H1 (cell line): ENCODE results near the gene TOMM40. TPM values are rescaled to one million over a fixed set of nuclear protein-coding genes. Genes with fewer than 3 reads are reported as not detected.

ENCODE experiments used
- CTCF ChIA-PET: fragments of 300-600 bp; sonication (Branson Sonifier 250); formaldehyde crosslinking; loops from one replicate; lab custom pipeline; 2021; ENCODE audit not compliant: partially characterized antibody; lab: Charles Lee
- POLR2A ChIA-PET: fragments of 300-600 bp; sonication (Branson Sonifier 250); formaldehyde crosslinking; loops from one replicate; lab custom pipeline; 2021; ENCODE audit warnings: inconsistent platforms; ENCODE audit not compliant: partially characterized antibody; lab: Charles Lee
- DNase-seq, 2 experiments: peaks; one replicate each; pipeline versions ENCODE4 v3.0.0 to v3.0.0-alpha.2; 2010 to 2022; ENCODE audit warnings: low spot score in 2 of 2, low read depth in 1 of 2, mixed read lengths in 1 of 2
- FAIRE-seq: peaks from 2 replicates; lab custom pipeline; 2011; peaks lifted over from hg19 to GRCh38; lab: Jason Lieb, UNC
- H2AFZ ChIP-seq: 2 replicates; pipeline ENCODE4 v1.8.1; 2012; ENCODE audit warnings: low read length, inconsistent platforms
- H2AK5ac ChIP-seq: 2 replicates; pipeline ENCODE4 v1.6.1; 2013; ENCODE audit warnings: low read depth, low read length
- H2BK120ac ChIP-seq: replicated peaks from 2 replicates; pipeline ENCODE3; 2013; ENCODE audit warnings: low read depth, low read length, inconsistent platforms
- H2BK12ac ChIP-seq: 2 replicates; pipeline ENCODE4 v1.6.1; 2013; ENCODE audit warnings: low read depth, low read length
- H2BK15ac ChIP-seq: 2 replicates; pipeline ENCODE4 v1.6.1; 2013; ENCODE audit warnings: low read length
- H2BK20ac ChIP-seq: 2 replicates; pipeline ENCODE4 v1.6.1; 2013; ENCODE audit warnings: low read length
- H2BK5ac ChIP-seq: 2 replicates; pipeline ENCODE4 v1.6.1; 2013; ENCODE audit warnings: low read depth, low read length
- H3K14ac ChIP-seq: 2 replicates; pipeline ENCODE4 v1.6.1; 2013; ENCODE audit warnings: inconsistent platforms; ENCODE audit not compliant: insufficient read length
- H3K18ac ChIP-seq: 2 replicates; pipeline ENCODE4 v1.6.1; 2013; ENCODE audit warnings: low read length; ENCODE audit errors: extremely low read depth
- H3K23ac ChIP-seq: 2 replicates; pipeline ENCODE4 v1.6.1; 2013; ENCODE audit warnings: inconsistent platforms; ENCODE audit not compliant: insufficient read length
- H3K23me2 ChIP-seq: 2 replicates; pipeline ENCODE4 v1.6.1; 2013; ENCODE audit warnings: low read depth, low read length
- H3K27ac ChIP-seq: 2 replicates; pipeline ENCODE4 v1.6.1; 2011; ENCODE audit warnings: low read depth, low read length, inconsistent platforms
- H3K27me3 ChIP-seq, 4 experiments: replicated peaks in 1 of 4; 1 replicate in 1 of 4; 2 replicates in 3 of 4; pipeline versions ENCODE4 v1.6.1 to v1.8.1; 2011 to 2013; ENCODE audit warnings: low read length in 3 of 4, mild to moderate bottlenecking in 3 of 4, inconsistent platforms in 2 of 4, mixed read lengths in 2 of 4, moderate library complexity in 1 of 4; ENCODE audit not compliant: control insufficient read depth in 3 of 4, insufficient read depth in 3 of 4; ENCODE audit errors: extremely low read depth in 1 of 4
- H3K36me3 ChIP-seq, 4 experiments: 2 replicates each; pipeline versions ENCODE4 v1.6.1 to v1.8.1; 2011 to 2013; ENCODE audit warnings: mild to moderate bottlenecking in 4 of 4, low read length in 3 of 4, moderate library complexity in 2 of 4, control low read depth in 1 of 4, inconsistent platforms in 1 of 4; ENCODE audit not compliant: insufficient read depth in 4 of 4, control insufficient read depth in 2 of 4
- H3K4ac ChIP-seq: replicated peaks from 2 replicates; pipeline ENCODE3; 2013; ENCODE audit warnings: low read length, low read depth, mixed read lengths, inconsistent platforms; ENCODE audit not compliant: insufficient read length
- H3K4me1 ChIP-seq, 4 experiments: replicated peaks in 1 of 4; 1 replicate in 1 of 4; 2 replicates in 3 of 4; pipeline versions ENCODE4 v1.6.1 to v1.8.1; 2011 to 2013; ENCODE audit warnings: low read length in 3 of 4, inconsistent platforms in 2 of 4, mixed read lengths in 1 of 4; ENCODE audit not compliant: insufficient read depth in 4 of 4, control insufficient read depth in 3 of 4
- H3K4me2 ChIP-seq, 2 experiments: 2 replicates each; pipeline versions ENCODE4 v1.6.1 to v1.8.1; 2011 to 2013; ENCODE audit warnings: low read depth in 2 of 2, low read length in 2 of 2, control low read depth in 1 of 2, inconsistent platforms in 1 of 2, mild to moderate bottlenecking in 1 of 2; ENCODE audit not compliant: insufficient read depth in 1 of 2
- H3K4me3 ChIP-seq, 4 experiments: fragments of 200-600, 300-600 bp in 1 of 4; sonication (generic), shearing (Covaris generic), sonication (Bioruptor Twin) in 1 of 4; 2 replicates each; pipeline versions ENCODE4 v1.5.1 to v1.8.1; 2011 to 2016; ENCODE audit warnings: low read length in 4 of 4, low read depth in 3 of 4, control low read depth in 2 of 4, inconsistent platforms in 2 of 4, mild to moderate bottlenecking in 2 of 4, mixed read lengths in 1 of 4, moderate library complexity in 1 of 4; ENCODE audit not compliant: insufficient read depth in 2 of 4; ENCODE audit errors: extremely low read depth in 1 of 4
- H3K56ac ChIP-seq: replicated peaks from 2 replicates; pipeline ENCODE3; 2013; ENCODE audit warnings: low read depth, mild to moderate bottlenecking, mixed read lengths, low read length, inconsistent platforms; ENCODE audit not compliant: insufficient read length
- H3K79me1 ChIP-seq: 2 replicates; pipeline ENCODE4 v1.6.1; 2013; ENCODE audit warnings: low read depth, low read length, control low read depth
- H3K79me2 ChIP-seq, 2 experiments: 2 replicates each; pipeline versions ENCODE4 v1.6.1 to v1.8.1; 2012 to 2013; ENCODE audit warnings: low read length in 2 of 2, mild to moderate bottlenecking in 2 of 2, inconsistent platforms in 1 of 2; ENCODE audit not compliant: insufficient read depth in 2 of 2, control insufficient read depth in 1 of 2
- H3K9ac ChIP-seq, 4 experiments: replicated peaks in 1 of 4; 1 replicate in 1 of 4; 2 replicates in 3 of 4; pipeline versions ENCODE4 v1.6.1 to v1.8.1; 2011 to 2013; ENCODE audit warnings: low read depth in 3 of 4, low read length in 3 of 4, control low read depth in 2 of 4, mild to moderate bottlenecking in 2 of 4, moderate library complexity in 2 of 4, inconsistent platforms in 1 of 4; ENCODE audit errors: extremely low read depth in 1 of 4
- H3K9me3 ChIP-seq, 2 experiments: 2 replicates each; pipeline versions ENCODE4 v1.6.1 to v1.8.1; 2012 to 2013; ENCODE audit warnings: mild to moderate bottlenecking in 2 of 2, moderate library complexity in 2 of 2, control low read depth in 1 of 2, inconsistent platforms in 1 of 2, low read depth in 1 of 2, low read length in 1 of 2, mixed read lengths in 1 of 2; ENCODE audit not compliant: insufficient read depth in 2 of 2
- H4K20me1 ChIP-seq, 2 experiments: replicated peaks in 1 of 2; 2 replicates each; pipeline versions ENCODE3 to v1.8.1; 2011 to 2013; ENCODE audit warnings: inconsistent platforms in 2 of 2, low read length in 2 of 2, mild to moderate bottlenecking in 1 of 2; ENCODE audit not compliant: insufficient read depth in 2 of 2, control insufficient read depth in 1 of 2
- H4K5ac ChIP-seq: 2 replicates; pipeline ENCODE4 v1.6.1; 2013; ENCODE audit warnings: low read length, low read depth, mixed read lengths, inconsistent platforms; ENCODE audit not compliant: insufficient read length
- H4K8ac ChIP-seq: 2 replicates; pipeline ENCODE4 v1.8.0; 2013; ENCODE audit warnings: mild to moderate bottlenecking, moderate library complexity, low read length, inconsistent platforms; ENCODE audit not compliant: insufficient read depth; ENCODE audit errors: extremely low read depth
- H4K91ac ChIP-seq: replicated peaks from 2 replicates; pipeline ENCODE3; 2013; ENCODE audit warnings: low read length, mixed read lengths, inconsistent platforms; ENCODE audit not compliant: insufficient read length
- CREB1 ChIP-seq: IDR thresholded peaks from 2 replicates; pipeline ENCODE4 v1.6.1; 2012; ENCODE audit warnings: inconsistent platforms
- MAFK ChIP-seq: IDR thresholded peaks from 2 replicates; pipeline ENCODE4 v1.6.1; 2012; ENCODE audit warnings: low read depth, mild to moderate bottlenecking, improper control_type of control experiment, low read length
- SP4 ChIP-seq: IDR thresholded peaks from 2 replicates; pipeline ENCODE4 v1.6.1; 2012; ENCODE audit warnings: low read length, inconsistent platforms
- TEAD4 ChIP-seq: IDR thresholded peaks from 2 replicates; pipeline ENCODE4 v1.6.1; 2012; ENCODE audit warnings: low read depth, low read length, inconsistent platforms, mixed read lengths
- ZNF274 ChIP-seq: IDR thresholded peaks from 2 replicates; pipeline ENCODE4 v1.7.0; 2012; ENCODE audit warnings: low read length, borderline replicate concordance; ENCODE audit errors: extremely low read depth
- WGBS, 2 experiments: shearing (Covaris generic) in 1 of 2; methylation state at CpG; one replicate each; pipeline versions ENCODE4 v1.1.6 to v1.1.7; 2013 to 2015; ENCODE audit warnings: low lambda C conversion rate in 2 of 2, mixed read lengths in 2 of 2, inconsistent platforms in 1 of 2, low coverage in 1 of 2, missing lambda C conversion rate in 1 of 2; ENCODE audit not compliant: insufficient replicate concordance in 2 of 2, insufficient coverage in 1 of 2, insufficient read length in 1 of 2; ENCODE audit errors: extremely low coverage in 1 of 2, missing lambda C conversion rate in 1 of 2; 5-methylcytosine and 5-hydroxymethylcytosine counted together
- polyA plus RNA-seq, 7 experiments: library from polyadenylated mRNA; depleted of rRNA in 3 of 7; stranded (reverse) in 5 of 7; unstranded in 2 of 7; fragments of >200 nt in 5 of 7; fragments of 200-250 nt in 2 of 7; gene quantifications; 1 replicate in 5 of 7; 2 replicates in 1 of 7; 4 replicates in 1 of 7; pipeline versions ENCODE4 v1.2.1 to v1.2.3, GENCODE V29; 2011 to 2013; ENCODE audit warnings: missing spikeins in 2 of 7, mixed read lengths in 2 of 7
- total RNA-seq: library from RNA; stranded (reverse); fragmentation: NEBNext Ultra II Directional; extraction: Animal tissue kit (Norgen Biotek cat#: 25700); gene quantifications from 2 replicates; pipeline ENCODE4 v1.2.1, GENCODE V29; 2021

The TOMM40 gene
- total and polyA plus RNA-seq, 2 of the 8 experiments (the other 6 are each of a cell fraction or from before 2014, with no cell fraction given) = 154 to 179 TPM

- no peak overlapping the region for H2AK5ac ChIP-seq
- H4K8ac ChIP-seq = 0 out of 2 replicates have a peak overlapping the region, but pooled peaks have one; percentile 2
- H4K20me1 ChIP-seq = peaks cover 4 to 19% of the 10 kb centered on the region in 2 experiments
- H3K56ac ChIP-seq = no peak overlapping the region
- H3K36me3 ChIP-seq = peaks cover 42 to 79% (median 60%) of the 10 kb centered on the region in 4 experiments
- no peak overlapping the region for H3K14ac ChIP-seq
- no peak overlapping the region for H2BK15ac ChIP-seq
- no peak overlapping the region for H2AFZ ChIP-seq
- no peak overlapping the region for H2BK5ac ChIP-seq
- H3K4ac ChIP-seq = no peak overlapping the region
- no peak overlapping the region for H3K23ac ChIP-seq
- H3K9ac ChIP-seq = no peak overlapping the region; a peak in 1 of 7 replicates
- CTCF ChIA-PET = interaction anchor here (1.0 to 1.3 kb wide), 2 partner anchors 75 to 153 kb away, joined by 3 to 4 read pairs; no protein-coding TSS in a partner anchor
- H3K79me2 ChIP-seq = no peaks in the 10 kb centered on the region; a peak in 1 of 4 replicates
- no peaks in the 10 kb centered on the region for H3K27me3 ChIP-seq
- H3K4me3 ChIP-seq = no peak overlapping the region
- 94% methylated on average over 14 of the region's 16 CpGs; no CpG with 5 or more reads in 1 of the 2 experiments for WGBS, 2 experiments
- H3K23me2 ChIP-seq = no peaks in the 10 kb centered on the region
- POLR2A ChIA-PET = interaction anchor here (0.9 to 13.6 kb wide), 8 partner anchors 10 to 30 kb away, joined by 3 to 109 read pairs (median 4); partner anchors contain the start of gene TOMM40
- no peaks in the 10 kb centered on the region for H3K9me3 ChIP-seq
- DNase-seq (no peak), FAIRE-seq (no peak)
- no peak overlapping the region for H4K5ac ChIP-seq
- H3K79me1 ChIP-seq = no peaks in the 10 kb centered on the region
- H3K18ac ChIP-seq = no peak overlapping the region
- TF ChIP-seq MAFK (no peak), ZNF274 (no peak), CREB1 (no peak), TEAD4 (no peak), SP4 (no peak)
- no peak overlapping the region for H4K91ac ChIP-seq
- H3K4me2 ChIP-seq = no peak overlapping the region
- no peak overlapping the region for H2BK12ac ChIP-seq
- no peak overlapping the region for H2BK20ac ChIP-seq
- no peak overlapping the region for H3K27ac ChIP-seq
- peaks cover 0 to 14% (median 3%) of the 10 kb centered on the region in 4 experiments; a peak in 5 of 7 replicates for H3K4me1 ChIP-seq
- H2BK120ac ChIP-seq = no peak overlapping the region
Observed at GRCh38 chr19:44874317-44874716, 16.7 kb upstream of the TOMM40 start.
